ENCODE measurements around the gene DLG3.

DNA sequence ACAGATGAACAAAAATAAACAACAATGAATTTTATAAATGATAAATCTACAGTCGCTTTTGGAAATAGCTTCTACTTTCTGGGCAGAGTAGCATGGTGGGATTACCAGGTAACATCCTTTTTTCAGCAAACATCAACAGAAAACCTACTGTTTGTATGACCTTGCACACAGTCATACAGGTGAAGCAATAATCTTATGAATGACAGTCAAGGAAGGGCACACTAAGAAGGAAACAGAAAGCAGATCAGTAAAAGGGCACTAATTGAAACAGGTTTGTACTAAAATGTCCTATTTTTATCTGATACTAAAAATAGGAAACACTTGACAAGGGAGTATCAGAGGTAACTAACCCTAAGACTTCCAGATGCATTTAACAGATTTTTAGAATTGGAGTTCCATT, 108.9 kb downstream of the DLG3 start:
- no peak for TF ChIP-seq POLR2A (IDR thresholded peaks at IDR 0.05)
- TF ChIP-seq, protein P1, sequence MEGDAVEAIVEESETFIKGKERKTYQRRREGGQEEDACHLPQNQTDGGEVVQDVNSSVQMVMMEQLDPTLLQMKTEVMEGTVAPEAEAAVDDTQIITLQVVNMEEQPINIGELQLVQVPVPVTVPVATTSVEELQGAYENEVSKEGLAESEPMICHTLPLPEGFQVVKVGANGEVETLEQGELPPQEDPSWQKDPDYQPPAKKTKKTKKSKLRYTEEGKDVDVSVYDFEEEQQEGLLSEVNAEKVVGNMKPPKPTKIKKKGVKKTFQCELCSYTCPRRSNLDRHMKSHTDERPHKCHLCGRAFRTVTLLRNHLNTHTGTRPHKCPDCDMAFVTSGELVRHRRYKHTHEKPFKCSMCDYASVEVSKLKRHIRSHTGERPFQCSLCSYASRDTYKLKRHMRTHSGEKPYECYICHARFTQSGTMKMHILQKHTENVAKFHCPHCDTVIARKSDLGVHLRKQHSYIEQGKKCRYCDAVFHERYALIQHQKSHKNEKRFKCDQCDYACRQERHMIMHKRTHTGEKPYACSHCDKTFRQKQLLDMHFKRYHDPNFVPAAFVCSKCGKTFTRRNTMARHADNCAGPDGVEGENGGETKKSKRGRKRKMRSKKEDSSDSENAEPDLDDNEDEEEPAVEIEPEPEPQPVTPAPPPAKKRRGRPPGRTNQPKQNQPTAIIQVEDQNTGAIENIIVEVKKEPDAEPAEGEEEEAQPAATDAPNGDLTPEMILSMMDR (IDR thresholded peaks at IDR 0.05 in 4 of 5, conservative IDR thresholded peaks at IDR 0.05 in 1 of 5), result no peak
